HCT116 (cell line): ENCODE results near the gene MARCHF3. TPM values are rescaled to one million over a fixed set of nuclear protein-coding genes. Genes with fewer than 3 reads are reported as not detected.

Experiments used
- ATAC-seq: fragments of 200-7000 bp; cut with Tn5 transposase; 2 replicates; pipeline ENCODE4 v1.9.1; 2020; ENCODE audit warnings: mild to moderate bottlenecking, moderate library complexity
- BruUV-seq: library from RNA; stranded (reverse); fragments of 400-500 nt; replicated peaks from 2 replicates; lab custom pipeline; 2021; lab: Mats Ljungman, UMichigan
- CTCF ChIA-PET: fragments of 300-600 bp; sonication (Branson Sonifier 250); formaldehyde crosslinking; loops from one replicate; lab custom pipeline; 2021; ENCODE audit warnings: antibody characterized with exemption; lab: Charles Lee
- POLR2A ChIA-PET: fragments of 300-600, 350-600 bp; sonication (Branson Sonifier 250); formaldehyde crosslinking; loops from one replicate; lab custom pipeline; 2021; ENCODE audit warnings: antibody characterized with exemption; lab: Charles Lee
- RAD21 ChIA-PET, 2 experiments: fragments of 300-600 bp; sonication (Branson Sonifier 250); formaldehyde crosslinking; loops; one replicate each; lab custom pipeline; 2023; ENCODE audit warnings: low total read pairs in 2 of 2; ENCODE audit not compliant: uncharacterized antibody in 2 of 2, unreplicated experiment in 2 of 2, low non-redundant PET in 1 of 2; lab: Charles Lee
- DNase-seq: peaks from one replicate; pipeline ENCODE4 v3.0.0-alpha.2; 2010; ENCODE audit warnings: low read depth, low spot score
- H2AFZ ChIP-seq: fragments of 200-600 bp; shearing (Covaris generic), sonication (generic); 2 replicates; pipeline ENCODE4 v1.6.1; 2017; ENCODE audit warnings: low read depth, mixed run types, mixed read lengths, antibody characterized with exemption, low read length; ENCODE audit not compliant: poor library complexity, severe bottlenecking
- H3K27ac ChIP-seq: 2 replicates; pipeline ENCODE4 v1.5.1; 2012; ENCODE audit warnings: low read depth, low read length
- H3K27me3 ChIP-seq: fragments of 200-600 bp; sonication (generic); 2 replicates; pipeline ENCODE4 v1.6.1; 2016; ENCODE audit warnings: mixed run types, low read length, mixed read lengths; ENCODE audit not compliant: insufficient read depth
- H3K36me3 ChIP-seq, 2 experiments: fragments of 200-500 bp in 1 of 2; fragments of 200-600 bp in 1 of 2; sonication (Bioruptor generic) in 1 of 2; sonication (generic) in 1 of 2; 2 replicates each; pipeline versions ENCODE4 v1.5.1 to v1.6.1; 2014 to 2016; ENCODE audit warnings: low read length in 2 of 2, inconsistent platforms in 1 of 2, mixed read lengths in 1 of 2, mixed run types in 1 of 2; ENCODE audit not compliant: insufficient read depth in 2 of 2, control insufficient read depth in 1 of 2
- H3K4me1 ChIP-seq, 2 experiments: fragments of 200-600 bp in 1 of 2; sonication (generic) in 1 of 2; 2 replicates each; pipeline versions ENCODE4 v1.5.1 to v1.6.1; 2012 to 2017; ENCODE audit warnings: low read length in 2 of 2, inconsistent platforms in 1 of 2, mild to moderate bottlenecking in 1 of 2, mixed read lengths in 1 of 2, mixed run types in 1 of 2, moderate library complexity in 1 of 2; ENCODE audit not compliant: insufficient read depth in 2 of 2, control insufficient read depth in 1 of 2
- H3K4me2 ChIP-seq: fragments of 200-600 bp; sonication (generic); 2 replicates; pipeline ENCODE4 v1.6.1; 2017; ENCODE audit warnings: mixed run types, low read length, mixed read lengths
- H3K4me3 ChIP-seq, 2 experiments: fragments of 200-600 bp in 1 of 2; sonication (generic) in 1 of 2; replicated peaks in 1 of 2; 2 replicates each; pipeline ENCODE4 v1.5.1; 2011 to 2016; ENCODE audit warnings: low read length in 2 of 2, control low read depth in 1 of 2, low read depth in 1 of 2, mild to moderate bottlenecking in 1 of 2, mixed read lengths in 1 of 2, mixed run types in 1 of 2
- H3K79me2 ChIP-seq: fragments of 200-600 bp; sonication (generic); 2 replicates; pipeline ENCODE4 v1.6.1; 2017; ENCODE audit warnings: mild to moderate bottlenecking, mixed run types, low read length, moderate library complexity, mixed read lengths; ENCODE audit not compliant: insufficient read depth
- H3K9ac ChIP-seq: fragments of 200-600 bp; sonication (generic); 2 replicates; pipeline ENCODE4 v1.6.1; 2016; ENCODE audit warnings: low read length, mixed read lengths
- H3K9me2 ChIP-seq: fragments of 200-600 bp; sonication (generic), shearing (Covaris generic); 2 replicates; pipeline ENCODE4 v1.6.1; 2017; ENCODE audit warnings: mixed run types, mild to moderate bottlenecking, moderate library complexity; ENCODE audit not compliant: insufficient read depth
- H3K9me3 ChIP-seq, 2 experiments: fragments of 200-500 bp in 1 of 2; fragments of 200-600 bp in 1 of 2; sonication (Bioruptor generic) in 1 of 2; sonication (generic) in 1 of 2; 2 replicates each; pipeline ENCODE4 v1.6.1; 2014 to 2017; ENCODE audit warnings: low read length in 2 of 2, mixed read lengths in 2 of 2, inconsistent platforms in 1 of 2, low read depth in 1 of 2, mild to moderate bottlenecking in 1 of 2, mixed run types in 1 of 2, moderate library complexity in 1 of 2; ENCODE audit not compliant: control insufficient read depth in 1 of 2, insufficient read depth in 1 of 2
- H4K20me1 ChIP-seq: fragments of 200-600 bp; sonication (generic), shearing (Covaris generic); 2 replicates; pipeline ENCODE4 v1.6.1; 2017; ENCODE audit warnings: mixed run types, mild to moderate bottlenecking, moderate library complexity; ENCODE audit not compliant: insufficient read depth
- CBX3 ChIP-seq: IDR thresholded peaks from 2 replicates; pipeline ENCODE4 v1.6.1; 2012; ENCODE audit warnings: low read depth
- EGR1 ChIP-seq: IDR thresholded peaks from 2 replicates; pipeline ENCODE4 v1.6.1; 2012; ENCODE audit warnings: low read depth
- ZNF274 ChIP-seq: fragments of 200-500 bp; sonication (Bioruptor generic); IDR thresholded peaks from 2 replicates; pipeline ENCODE4 v1.6.1; 2014; ENCODE audit warnings: mild to moderate bottlenecking, low read depth, low read length, inconsistent platforms
- intact Hi-C: fragments of 100-400 bp; cut with micrococcal nuclease; formaldehyde crosslinking; loops from 2 replicates; pipeline ENCODE4 v1.10.0; 2022
- total RNA-seq: library from RNA; stranded (reverse); gene quantifications from one replicate; pipeline ENCODE4 v1.2.1, GENCODE V29; 2021; ENCODE audit not compliant: unreplicated experiment
- TF ChIP-seq, protein P1 (sequence below), 3 experiments: fragments of 200-600 bp in 1 of 3; sonication (generic) in 1 of 3; IDR thresholded peaks in 2 of 3; conservative IDR thresholded peaks in 1 of 3; 2 replicates each; pipeline ENCODE4 v1.5.1; 2012 to 2017; ENCODE audit warnings: low read depth in 2 of 3, low read length in 2 of 3, antibody characterized with exemption in 1 of 3, borderline replicate concordance in 1 of 3, control low read depth in 1 of 3, mild to moderate bottlenecking in 1 of 3, mixed read lengths in 1 of 3, mixed run types in 1 of 3, moderate library complexity in 1 of 3; ENCODE audit not compliant: insufficient read depth in 1 of 3
- TF ChIP-seq, protein P2 (sequence below): IDR thresholded peaks from 2 replicates; pipeline ENCODE4 v1.6.1; 2012; ENCODE audit warnings: low read depth

The MARCHF3 gene
- total RNA-seq, 1 experiment from 2014 or later: 2.3 TPM

DNA sequence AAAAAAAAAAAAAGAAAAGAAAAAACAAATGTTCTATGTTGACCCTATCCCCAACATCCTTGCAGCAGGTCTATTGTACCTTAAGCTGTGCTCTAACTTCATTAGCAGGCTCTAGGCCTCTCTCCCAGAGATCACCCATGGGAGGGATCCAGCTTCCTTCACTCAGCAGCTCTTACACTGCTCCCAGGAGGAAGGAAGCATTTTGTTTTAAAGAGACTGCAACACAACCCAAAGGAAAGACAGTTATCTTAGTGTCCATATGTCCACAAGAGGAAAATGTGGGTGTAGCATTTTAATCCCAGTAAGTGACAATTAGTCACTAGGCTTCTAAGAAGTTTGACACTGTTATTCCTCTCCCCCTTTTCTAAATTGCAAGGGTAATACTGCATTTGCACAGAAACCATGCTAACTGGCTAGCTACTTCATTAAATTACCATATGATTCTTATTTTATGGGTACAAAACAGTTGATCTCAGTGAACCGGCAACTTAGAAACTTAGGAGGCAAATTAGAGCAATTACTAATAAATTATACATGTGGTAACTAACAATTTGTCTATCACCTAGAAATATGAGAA, 58.8 kb downstream of the MARCHF3 start:
- Histone ChIP-seq H3K27me3 (no peaks in the 10 kb centered on the region), H2AFZ (no peak overlapping the region), H3K27ac (no peak overlapping the region), H3K4me1 (no peaks in the 10 kb centered on the region), H3K9ac (no peak overlapping the region), H3K79me2 (no peaks in the 10 kb centered on the region), H3K9me3 (no peaks in the 10 kb centered on the region), H3K36me3 (no peaks in the 10 kb centered on the region), H3K4me2 (no peak overlapping the region), H3K9me2 (no peaks in the 10 kb centered on the region), H4K20me1 (no peaks in the 10 kb centered on the region), H3K4me3 (no peak overlapping the region)
- DNase-seq (no peak), ATAC-seq (no peak)
- BruUV-seq: no TSS peak
- RAD21 ChIA-PET: no interaction called here
- CTCF ChIA-PET: no interaction called here
- intact Hi-C loops: no loop called here
- POLR2A ChIA-PET: no interaction called here
- no peak for TF ChIP-seq EGR1
- no peak for TF ChIP-seq ZNF274
- TF ChIP-seq, protein P1, sequence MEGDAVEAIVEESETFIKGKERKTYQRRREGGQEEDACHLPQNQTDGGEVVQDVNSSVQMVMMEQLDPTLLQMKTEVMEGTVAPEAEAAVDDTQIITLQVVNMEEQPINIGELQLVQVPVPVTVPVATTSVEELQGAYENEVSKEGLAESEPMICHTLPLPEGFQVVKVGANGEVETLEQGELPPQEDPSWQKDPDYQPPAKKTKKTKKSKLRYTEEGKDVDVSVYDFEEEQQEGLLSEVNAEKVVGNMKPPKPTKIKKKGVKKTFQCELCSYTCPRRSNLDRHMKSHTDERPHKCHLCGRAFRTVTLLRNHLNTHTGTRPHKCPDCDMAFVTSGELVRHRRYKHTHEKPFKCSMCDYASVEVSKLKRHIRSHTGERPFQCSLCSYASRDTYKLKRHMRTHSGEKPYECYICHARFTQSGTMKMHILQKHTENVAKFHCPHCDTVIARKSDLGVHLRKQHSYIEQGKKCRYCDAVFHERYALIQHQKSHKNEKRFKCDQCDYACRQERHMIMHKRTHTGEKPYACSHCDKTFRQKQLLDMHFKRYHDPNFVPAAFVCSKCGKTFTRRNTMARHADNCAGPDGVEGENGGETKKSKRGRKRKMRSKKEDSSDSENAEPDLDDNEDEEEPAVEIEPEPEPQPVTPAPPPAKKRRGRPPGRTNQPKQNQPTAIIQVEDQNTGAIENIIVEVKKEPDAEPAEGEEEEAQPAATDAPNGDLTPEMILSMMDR (IDR thresholded peaks at IDR 0.05 in 2 of 3, conservative IDR thresholded peaks at IDR 0.05 in 1 of 3; ENCODE audit: borderline replicate concordance in 1 of 3, insufficient read depth in 1 of 3, low read depth in 2 of 3, low read length in 2 of 3): no peak
- TF ChIP-seq, protein P2, sequence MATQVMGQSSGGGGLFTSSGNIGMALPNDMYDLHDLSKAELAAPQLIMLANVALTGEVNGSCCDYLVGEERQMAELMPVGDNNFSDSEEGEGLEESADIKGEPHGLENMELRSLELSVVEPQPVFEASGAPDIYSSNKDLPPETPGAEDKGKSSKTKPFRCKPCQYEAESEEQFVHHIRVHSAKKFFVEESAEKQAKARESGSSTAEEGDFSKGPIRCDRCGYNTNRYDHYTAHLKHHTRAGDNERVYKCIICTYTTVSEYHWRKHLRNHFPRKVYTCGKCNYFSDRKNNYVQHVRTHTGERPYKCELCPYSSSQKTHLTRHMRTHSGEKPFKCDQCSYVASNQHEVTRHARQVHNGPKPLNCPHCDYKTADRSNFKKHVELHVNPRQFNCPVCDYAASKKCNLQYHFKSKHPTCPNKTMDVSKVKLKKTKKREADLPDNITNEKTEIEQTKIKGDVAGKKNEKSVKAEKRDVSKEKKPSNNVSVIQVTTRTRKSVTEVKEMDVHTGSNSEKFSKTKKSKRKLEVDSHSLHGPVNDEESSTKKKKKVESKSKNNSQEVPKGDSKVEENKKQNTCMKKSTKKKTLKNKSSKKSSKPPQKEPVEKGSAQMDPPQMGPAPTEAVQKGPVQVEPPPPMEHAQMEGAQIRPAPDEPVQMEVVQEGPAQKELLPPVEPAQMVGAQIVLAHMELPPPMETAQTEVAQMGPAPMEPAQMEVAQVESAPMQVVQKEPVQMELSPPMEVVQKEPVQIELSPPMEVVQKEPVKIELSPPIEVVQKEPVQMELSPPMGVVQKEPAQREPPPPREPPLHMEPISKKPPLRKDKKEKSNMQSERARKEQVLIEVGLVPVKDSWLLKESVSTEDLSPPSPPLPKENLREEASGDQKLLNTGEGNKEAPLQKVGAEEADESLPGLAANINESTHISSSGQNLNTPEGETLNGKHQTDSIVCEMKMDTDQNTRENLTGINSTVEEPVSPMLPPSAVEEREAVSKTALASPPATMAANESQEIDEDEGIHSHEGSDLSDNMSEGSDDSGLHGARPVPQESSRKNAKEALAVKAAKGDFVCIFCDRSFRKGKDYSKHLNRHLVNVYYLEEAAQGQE: no peak
- no peak for TF ChIP-seq CBX3
